HCEC 1CT (cell line): ENCODE results near the gene APOH.
"Not testable (repeated sequence)": the region's sequence is repeated elsewhere in the genome, so short reads cannot be mapped to it uniquely, and the experiment has no call there.

Source experiments
- DNase-seq: peaks from one replicate; pipeline ENCODE4 v3.0.0-alpha.2; 2017

The APOH gene

GRCh38 chr17:66228887-66229782, at the start of gene APOH:
Gene APOH (minus strand): TSS chr17:66229415. CDS start chr17:66229379, 36 bp downstream.
- DNase-seq, result no peak

- no peak for DNase-seq
Observed at GRCh38 chr17:66277191-66277590, 48.0 kb upstream of the APOH start.

GRCh38 chr17:66276328-66276937, 47.2 kb upstream of the APOH start:
- peak; percentile 35 for DNase-seq

GRCh38 chr17:66275651-66276050, 46.4 kb upstream of the APOH start:
- peak; percentile 94 for DNase-seq

- DNase-seq, result no peak
Observed at GRCh38 chr17:66273586-66273848, 44.3 kb upstream of the APOH start.

GRCh38 chr17:66272811-66273585, 43.8 kb upstream of the APOH start:
- DNase-seq, result peak; percentile 75

GRCh38 chr17:66271512-66271911, 42.3 kb upstream of the APOH start:
- no peak for DNase-seq

GRCh38 chr17:66270106-66270505, 40.9 kb upstream of the APOH start:
- DNase-seq, result no peak

- peak; percentile 72 for DNase-seq
Observed at GRCh38 chr17:66268247-66268927, 39.2 kb upstream of the APOH start.

GRCh38 chr17:66264696-66265095, 35.5 kb upstream of the APOH start:
- no peak for DNase-seq

- DNase-seq, result no peak
Observed at GRCh38 chr17:66262767-66263166, 33.6 kb upstream of the APOH start.

GRCh38 chr17:66260688-66261087, 31.5 kb upstream of the APOH start:
- DNase-seq, result no peak

- DNase-seq, result no peak
Observed at GRCh38 chr17:66260275-66260674, 31.1 kb upstream of the APOH start.

- no peak for DNase-seq
Observed at GRCh38 chr17:66255527-66255971, 26.3 kb upstream of the APOH start.

- DNase-seq, result peak; percentile 68
Observed at GRCh38 chr17:66255112-66255511, 25.9 kb upstream of the APOH start.

- DNase-seq, result not testable (repeated sequence)
Observed at GRCh38 chr17:66253458-66253857, 24.2 kb upstream of the APOH start.

GRCh38 chr17:66250686-66251085, 21.5 kb upstream of the APOH start:
- DNase-seq, result no peak

- no peak for DNase-seq
Observed at GRCh38 chr17:66248285-66248684, 19.1 kb upstream of the APOH start.

- DNase-seq, result no peak
Observed at GRCh38 chr17:66241839-66242238, 12.6 kb upstream of the APOH start.

- peak; percentile 73 for DNase-seq
Observed at GRCh38 chr17:66240630-66241029, 11.4 kb upstream of the APOH start.

GRCh38 chr17:66240013-66240412, 10.8 kb upstream of the APOH start:
- DNase-seq, result no peak

GRCh38 chr17:66235377-66235994, 6.3 kb upstream of the APOH start:
- DNase-seq, result no peak

GRCh38 chr17:66234611-66235010, 5.4 kb upstream of the APOH start:
- no peak for DNase-seq
